Caco-2 (cell line): ENCODE results near the gene SH3BP5L. TPM values are rescaled to one million over a fixed set of nuclear protein-coding genes. Genes with fewer than 3 reads are reported as not detected.

Experiments
- BruUV-seq: library from RNA; stranded (reverse); fragments of 400-500 nt; replicated peaks from 2 replicates; lab custom pipeline; 2021; lab: Mats Ljungman, UMichigan
- CTCF ChIA-PET: fragments of 300-600 bp; sonication (Branson Sonifier 250); formaldehyde crosslinking; loops from one replicate; lab custom pipeline; 2022; ENCODE audit warnings: antibody characterized with exemption; lab: Charles Lee
- POLR2A ChIA-PET: fragments of 300-600 bp; sonication (Branson Sonifier 250); formaldehyde crosslinking; loops from one replicate; lab custom pipeline; 2022; ENCODE audit warnings: antibody characterized with exemption; lab: Charles Lee
- DNase-seq, 2 experiments: peaks; one replicate each; pipeline versions ENCODE4 v3.0.0 to v3.0.0-alpha.2; 2020 to 2022
- H3K27me3 ChIP-seq: replicated peaks from 2 replicates; pipeline ENCODE4 v1.6.0; 2011; ENCODE audit warnings: low read length; ENCODE audit not compliant: control insufficient read depth, insufficient read depth
- H3K36me3 ChIP-seq: 2 replicates; pipeline ENCODE4 v1.5.1; 2011; ENCODE audit warnings: low read length; ENCODE audit not compliant: control insufficient read depth, insufficient read depth
- H3K4me1 ChIP-seq: fragments of 250-450 bp; sonication (Bioruptor Pico); 2 replicates; pipeline ENCODE4 v1.5.1; 2020; ENCODE audit warnings: mild to moderate bottlenecking
- H3K4me3 ChIP-seq: 2 replicates; pipeline ENCODE4 v1.5.1; 2011; ENCODE audit warnings: low read depth, mild to moderate bottlenecking, control low read depth, low read length
- H3K9me3 ChIP-seq: fragments of 250-450 bp; sonication (Bioruptor Pico); 2 replicates; pipeline ENCODE4 v1.5.1; 2020; ENCODE audit warnings: mild to moderate bottlenecking, moderate library complexity
- H3K27ac Mint-ChIP-seq: one replicate; pipeline ENCODE4 v1.8.0; 2022; ENCODE audit warnings: mixed read lengths; ENCODE audit not compliant: unreplicated experiment
- H3K27me3 Mint-ChIP-seq: one replicate; pipeline ENCODE4 v1.8.0; 2022; ENCODE audit warnings: mixed read lengths; ENCODE audit not compliant: insufficient read depth, unreplicated experiment
- H3K36me3 Mint-ChIP-seq: one replicate; pipeline ENCODE4 v1.8.0; 2022; ENCODE audit warnings: mild to moderate bottlenecking, mixed read lengths; ENCODE audit not compliant: insufficient read depth, unreplicated experiment
- H3K4me1 Mint-ChIP-seq: one replicate; pipeline ENCODE4 v1.8.0; 2022; ENCODE audit warnings: low read depth, mixed read lengths; ENCODE audit not compliant: unreplicated experiment
- H3K4me3 Mint-ChIP-seq: one replicate; pipeline ENCODE4 v1.8.0; 2022; ENCODE audit warnings: mild to moderate bottlenecking, moderate library complexity, mixed read lengths; ENCODE audit not compliant: unreplicated experiment
- H3K9me3 Mint-ChIP-seq: one replicate; pipeline ENCODE4 v1.8.0; 2022; ENCODE audit warnings: mixed read lengths; ENCODE audit not compliant: unreplicated experiment
- CTCF ChIP-seq, 2 experiments: fragments of 200-600 bp in 1 of 2; IDR thresholded peaks; 1 replicate in 1 of 2; 2 replicates in 1 of 2; pipeline versions ENCODE4 v1.5.1 to v1.8.0; 2011 to 2022; ENCODE audit warnings: antibody characterized with exemption in 1 of 2, control low read depth in 1 of 2, inconsistent platforms in 1 of 2, low read depth in 1 of 2, low read length in 1 of 2, mild to moderate bottlenecking in 1 of 2, moderate library complexity in 1 of 2; ENCODE audit not compliant: insufficient read depth in 1 of 2, severe bottlenecking in 1 of 2, unreplicated experiment in 1 of 2
- intact Hi-C: fragments of 100-400 bp; cut with micrococcal nuclease; formaldehyde crosslinking; loops from one replicate; pipeline ENCODE4 v1.10.0; 2022; ENCODE audit not compliant: unreplicated experiment
- total RNA-seq: library from RNA; stranded (reverse); gene quantifications from 2 replicates; pipeline ENCODE4 v1.2.3, GENCODE V29; 2022

SH3BP5L gene
- total RNA-seq, 1 experiment from 2014 or later, result 21.3 TPM

GRCh38 chr1:248787430-248787829 lies 38.3 kb downstream of the SH3BP5L start:
- no peaks in the 10 kb centered on the region for H3K27me3 ChIP-seq
- peaks cover 11% of the 10 kb centered on the region; the same call in 1 of the 2 replicates for H3K4me1 ChIP-seq
- no peak for DNase-seq
- no peaks in the 10 kb centered on the region for H3K36me3 ChIP-seq
- no peaks in the 10 kb centered on the region for H3K36me3 Mint-ChIP-seq
- no peaks in the 10 kb centered on the region for H3K4me1 Mint-ChIP-seq
- no TSS peak for BruUV-seq
- no peak overlapping the region for H3K27ac Mint-ChIP-seq
- H3K9me3 Mint-ChIP-seq, result peaks cover 1% of the 10 kb centered on the region
- ChIA-PET POLR2A (no interaction called here), CTCF (no interaction called here)
- no peak overlapping the region for H3K4me3 ChIP-seq
- no peak overlapping the region for H3K4me3 Mint-ChIP-seq
- H3K27me3 Mint-ChIP-seq, result no peaks in the 10 kb centered on the region
- H3K9me3 ChIP-seq, result no peaks in the 10 kb centered on the region
- intact Hi-C loops, result no loop called here
- TF ChIP-seq CTCF (IDR thresholded peaks at IDR 0.05; ENCODE audit: insufficient read depth in 1 of 2, low read depth in 1 of 2, low read length in 1 of 2, severe bottlenecking in 1 of 2, unreplicated experiment in 1 of 2), result no peak

DNA sequence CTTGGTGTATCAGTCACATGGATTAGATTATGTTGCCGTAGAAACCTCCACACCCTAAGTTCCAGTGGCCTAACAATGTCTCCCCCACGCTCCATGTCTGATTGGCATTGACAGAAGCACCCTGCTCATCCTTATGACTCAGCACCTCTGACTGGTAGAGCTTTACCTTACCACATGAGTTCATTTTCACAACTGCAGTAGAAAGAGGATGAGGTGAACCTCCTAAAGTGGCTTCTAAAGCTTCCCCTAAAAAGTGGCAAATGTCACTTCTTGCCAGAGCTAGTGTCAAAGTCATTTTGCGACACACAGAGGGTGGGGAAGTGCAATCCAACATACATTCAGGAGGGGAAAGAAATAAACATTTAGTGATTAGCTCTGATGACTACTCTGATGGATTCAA lies 39.6 kb downstream of the SH3BP5L start:
- H3K27ac Mint-ChIP-seq, result no peak overlapping the region
- no peak overlapping the region for H3K4me3 Mint-ChIP-seq
- no peak overlapping the region for H3K4me3 ChIP-seq
- H3K4me1 Mint-ChIP-seq, result no peaks in the 10 kb centered on the region
- no peaks in the 10 kb centered on the region for H3K36me3 Mint-ChIP-seq
- no peaks in the 10 kb centered on the region for H3K9me3 ChIP-seq
- H3K9me3 Mint-ChIP-seq, result peaks cover 14% of the 10 kb centered on the region
- TF ChIP-seq CTCF (IDR thresholded peaks at IDR 0.05; ENCODE audit: insufficient read depth in 1 of 2, low read depth in 1 of 2, low read length in 1 of 2, severe bottlenecking in 1 of 2, unreplicated experiment in 1 of 2), result no peak
- no TSS peak for BruUV-seq
- H3K27me3 Mint-ChIP-seq, result no peaks in the 10 kb centered on the region
- DNase-seq, result no peak
- intact Hi-C loops, result no loop called here
- H3K27me3 ChIP-seq, result no peaks in the 10 kb centered on the region
- ChIA-PET POLR2A (no interaction called here), CTCF (no interaction called here)
- peaks cover 7% of the 10 kb centered on the region; the same call in 1 of the 2 replicates for H3K4me1 ChIP-seq
- no peaks in the 10 kb centered on the region for H3K36me3 ChIP-seq

- H3K27me3 Mint-ChIP-seq, result no peaks in the 10 kb centered on the region
- intact Hi-C loops, result no loop called here
- no peak for DNase-seq
- BruUV-seq, result no TSS peak
- H3K4me3 Mint-ChIP-seq, result no peak overlapping the region
- H3K36me3 Mint-ChIP-seq, result no peaks in the 10 kb centered on the region
- Histone ChIP-seq H3K9me3 (peaks cover 9% of the 10 kb centered on the region; the same call in 1 of the 2 replicates), H3K36me3 (no peaks in the 10 kb centered on the region), H3K4me1 (no peaks in the 10 kb centered on the region), H3K27me3 (no peaks in the 10 kb centered on the region), H3K4me3 (no peak overlapping the region)
- no peak overlapping the region for H3K27ac Mint-ChIP-seq
- POLR2A ChIA-PET, result no interaction called here
- H3K4me1 Mint-ChIP-seq, result no peaks in the 10 kb centered on the region
- CTCF ChIA-PET, result no interaction called here
- peaks cover 24% of the 10 kb centered on the region for H3K9me3 Mint-ChIP-seq
- TF ChIP-seq CTCF (IDR thresholded peaks at IDR 0.05; ENCODE audit: insufficient read depth in 1 of 2, low read depth in 1 of 2, low read length in 1 of 2, severe bottlenecking in 1 of 2, unreplicated experiment in 1 of 2), result no peak
These were observed 42.3 kb downstream of the SH3BP5L start for GRCh38 chr1:248783367-248783766.
